C1 segment of cervical spinal cord (tissue), 14 donors: Measurements from ENCODE around the gene CCDC198.

Experiments
- DNase-seq, 14 donors: peaks; one replicate each; lab custom pipeline; 2025; lab: John Stamatoyannopoulos, UW

CCDC198 gene

DNA sequence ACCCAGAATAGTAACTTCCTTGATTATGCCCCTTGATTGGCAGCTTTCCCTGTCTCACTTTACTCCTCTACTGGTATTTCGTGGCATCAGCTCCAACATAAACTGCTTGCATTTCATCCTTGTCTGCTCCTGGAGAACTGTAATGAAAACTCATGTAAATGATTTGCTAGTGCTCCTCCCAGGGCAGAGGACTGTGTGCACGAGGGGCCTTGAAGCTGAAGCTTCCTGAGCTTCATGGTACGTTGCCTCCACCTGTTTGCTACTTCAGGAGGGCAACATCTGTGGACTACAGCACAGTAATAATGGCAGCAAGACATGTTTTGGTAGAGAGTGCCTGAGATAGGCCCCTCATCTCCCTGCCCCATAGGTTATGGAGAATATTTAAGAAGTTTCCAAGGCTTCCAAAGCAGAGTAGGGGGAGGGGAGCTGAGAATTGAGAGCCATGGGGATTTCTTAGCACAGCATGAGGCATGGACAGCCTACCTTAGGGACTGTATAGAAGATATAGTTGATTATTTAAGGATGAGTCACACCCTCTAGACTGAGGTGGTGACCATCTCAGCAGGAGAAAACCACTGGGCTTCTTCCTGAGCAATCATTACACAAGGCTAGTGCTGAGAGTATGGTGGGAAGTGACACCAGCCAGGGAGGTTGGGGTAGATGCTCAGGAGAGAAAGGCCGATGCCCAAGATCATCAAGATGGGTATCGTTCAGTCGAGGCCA, 29.5 kb downstream of the CCDC198 start:
- no peak for DNase-seq

DNA sequence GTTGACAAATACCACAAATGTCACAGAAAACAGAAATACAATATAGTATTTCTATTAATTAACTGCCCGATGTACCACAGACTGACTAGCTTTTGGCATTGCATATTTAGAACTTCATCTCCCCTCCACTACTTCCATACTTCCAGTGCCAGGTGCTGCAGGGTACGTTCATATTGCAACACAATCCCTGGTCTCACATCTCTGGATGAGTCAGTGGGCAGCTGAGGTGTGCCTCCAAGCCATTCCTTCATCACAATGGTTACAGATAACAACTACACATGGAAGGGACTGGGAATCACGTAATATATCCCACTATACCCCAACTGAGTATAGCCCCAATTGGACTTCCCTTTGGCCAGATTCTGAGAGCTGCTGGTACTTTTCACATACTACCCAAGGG, 31.1 kb downstream of the CCDC198 start:
- no peak for DNase-seq

DNA sequence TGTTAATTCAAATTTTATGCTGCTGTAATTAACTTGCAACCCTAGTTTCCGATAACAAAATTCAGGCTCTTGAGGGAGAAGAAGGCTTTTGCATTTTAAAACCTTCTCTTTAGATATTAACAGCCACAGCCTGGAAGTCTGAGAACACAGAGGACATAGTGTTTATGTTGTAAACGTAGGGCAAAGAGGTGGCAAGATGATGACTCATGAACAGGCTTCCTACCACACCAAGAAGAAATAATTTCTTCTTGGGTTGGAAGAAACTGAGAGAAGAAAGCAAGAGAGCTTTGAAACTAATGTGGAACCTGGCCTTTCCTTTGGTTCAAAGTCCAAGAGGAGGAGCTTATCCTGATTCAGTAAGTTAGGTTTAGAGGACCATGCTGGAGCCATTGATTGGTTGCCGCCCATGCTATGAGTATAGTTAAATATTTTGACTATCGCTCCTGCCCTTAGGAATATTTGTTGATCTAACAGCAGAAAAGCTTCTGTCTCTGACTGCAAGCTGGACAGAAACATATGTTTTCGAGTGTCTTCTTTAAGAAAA, 31.8 kb downstream of the CCDC198 start:
- no peak for DNase-seq

DNA sequence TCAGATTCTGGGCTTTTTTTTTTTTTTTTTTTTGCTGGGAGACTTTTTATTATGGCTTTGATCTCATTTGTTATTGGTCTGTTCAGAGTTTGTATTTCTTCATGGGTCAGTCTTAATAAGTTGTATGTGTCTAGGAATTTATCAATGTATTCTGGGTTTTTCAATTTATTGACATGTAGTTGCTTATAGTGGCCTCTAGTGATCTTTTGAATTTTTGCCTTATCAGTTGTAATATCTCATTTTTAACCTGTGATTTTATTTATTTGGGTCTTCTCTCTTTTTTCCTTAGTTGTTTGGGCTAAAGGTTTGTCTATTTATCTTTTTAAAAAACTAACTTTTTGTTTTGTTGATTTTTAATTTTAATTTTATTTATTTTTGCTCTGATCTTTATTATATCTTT, 57.7 kb downstream of the CCDC198 start:
- no peak for DNase-seq

DNA sequence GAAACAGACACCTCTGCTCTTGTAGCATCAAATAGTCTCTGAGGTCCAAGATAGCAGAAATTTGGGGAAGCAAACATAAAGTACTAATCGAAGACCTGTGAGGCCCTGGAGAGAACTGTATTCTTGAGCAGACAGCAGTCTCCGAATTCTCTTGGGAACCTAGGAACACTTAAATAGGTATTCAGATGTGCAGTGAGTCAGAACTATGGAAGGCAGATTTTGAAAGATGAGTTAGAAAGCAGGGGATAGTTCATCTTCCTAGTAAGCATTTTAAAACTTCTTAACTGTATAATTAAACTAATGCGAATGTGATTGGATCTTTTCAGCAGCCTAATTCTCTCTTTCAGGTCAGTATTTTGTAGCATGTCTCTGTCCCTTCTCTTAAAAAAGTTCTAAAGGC, 72.7 kb downstream of the CCDC198 start:
- no peak for DNase-seq

DNA sequence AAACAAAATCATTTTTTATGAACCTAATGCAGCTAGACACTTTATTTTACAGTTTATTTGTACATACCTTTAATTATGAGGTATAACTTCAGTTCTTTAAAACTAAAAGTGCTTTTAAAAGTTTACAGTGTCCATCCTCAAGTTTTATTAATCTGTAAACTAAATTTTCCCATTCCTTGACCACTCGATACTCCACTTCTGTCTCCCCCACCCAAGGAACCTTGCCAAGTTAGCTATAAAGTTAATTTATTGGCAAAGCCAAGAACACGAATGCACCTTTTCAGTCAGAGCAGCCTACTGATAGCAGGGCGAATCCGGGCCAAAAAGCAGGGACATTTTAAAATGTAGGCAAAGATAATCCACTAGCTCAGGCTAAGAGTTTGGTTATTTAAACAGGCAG, 73.6 kb downstream of the CCDC198 start:
- DNase-seq, result no peak
